NCI-H1436 treated with DMSO at 0.1 percent for 48 hours (cell line): ENCODE data around the gene TGFBI.
"Not testable (repeated sequence)": the region's sequence is repeated elsewhere in the genome, so short reads cannot be mapped to it uniquely, and the experiment has no call there.

Source experiments
- DNase-seq: peaks from one replicate; lab custom pipeline; 2025; lab: John Stamatoyannopoulos, UW

TGFBI gene

DNA sequence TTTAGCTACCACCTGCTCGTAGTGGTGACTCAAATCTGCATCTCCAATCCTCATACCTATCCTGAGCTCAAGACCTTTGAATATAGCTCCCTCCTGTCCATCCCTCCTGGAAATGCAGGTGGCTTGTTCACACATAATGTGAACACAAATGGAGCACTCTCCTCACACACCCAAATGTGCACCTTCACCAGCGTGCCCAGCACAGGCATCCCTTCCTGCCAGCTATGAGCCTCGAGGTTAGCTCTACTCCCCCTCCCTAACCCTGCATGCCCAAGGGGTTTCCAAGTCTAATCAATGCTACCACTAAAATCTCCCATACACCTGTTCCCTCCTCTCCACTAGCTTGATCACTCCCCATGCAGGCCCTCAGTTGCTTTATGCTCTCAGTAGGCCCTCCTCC lies 2.2 kb upstream of the TGFBI start:
- no peak for DNase-seq

DNA sequence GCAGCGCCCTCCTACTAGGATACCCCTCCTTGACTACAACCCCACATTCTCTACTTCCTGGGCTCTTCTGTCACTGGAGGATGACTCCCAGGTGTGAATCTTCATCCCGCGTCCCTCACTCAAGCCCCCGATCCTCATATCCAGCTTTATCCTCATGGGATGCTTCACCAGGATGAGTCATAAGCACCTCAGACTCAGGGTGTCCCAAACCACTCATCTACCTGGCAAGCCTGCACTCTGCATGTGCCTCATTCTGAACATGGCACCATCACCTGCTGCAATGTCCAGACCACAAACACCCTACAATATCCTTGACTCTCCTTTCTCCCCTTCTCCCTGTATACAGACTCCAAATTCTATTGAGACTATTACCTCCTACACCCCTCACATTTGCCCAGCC lies 1.5 kb upstream of the TGFBI start:
- no peak for DNase-seq

- no peak for DNase-seq
Measured at GRCh38 chr5:136028090-136028489, 698 bp upstream of the TGFBI start.

DNA sequence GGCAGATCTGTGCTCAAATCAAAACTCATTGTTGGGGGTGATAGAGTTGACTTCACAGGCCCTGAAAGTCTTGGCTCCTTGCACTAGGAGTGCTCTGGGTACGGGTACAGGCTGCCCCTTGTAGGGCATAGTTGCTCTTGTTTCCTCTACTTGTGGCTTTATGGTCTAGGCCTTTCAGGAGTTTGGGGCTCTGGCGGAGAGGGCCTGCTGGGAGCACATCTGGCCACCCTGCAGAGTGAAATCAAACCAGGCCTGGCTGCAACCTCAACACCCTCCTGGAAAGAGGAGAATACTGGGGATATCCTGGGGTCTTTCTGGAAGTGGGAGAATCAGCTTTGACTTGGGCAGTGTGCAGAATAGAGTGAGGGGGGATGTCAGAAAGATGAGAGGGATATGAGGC lies 1.5 kb downstream of the TGFBI start:
- DNase-seq = no peak

DNA sequence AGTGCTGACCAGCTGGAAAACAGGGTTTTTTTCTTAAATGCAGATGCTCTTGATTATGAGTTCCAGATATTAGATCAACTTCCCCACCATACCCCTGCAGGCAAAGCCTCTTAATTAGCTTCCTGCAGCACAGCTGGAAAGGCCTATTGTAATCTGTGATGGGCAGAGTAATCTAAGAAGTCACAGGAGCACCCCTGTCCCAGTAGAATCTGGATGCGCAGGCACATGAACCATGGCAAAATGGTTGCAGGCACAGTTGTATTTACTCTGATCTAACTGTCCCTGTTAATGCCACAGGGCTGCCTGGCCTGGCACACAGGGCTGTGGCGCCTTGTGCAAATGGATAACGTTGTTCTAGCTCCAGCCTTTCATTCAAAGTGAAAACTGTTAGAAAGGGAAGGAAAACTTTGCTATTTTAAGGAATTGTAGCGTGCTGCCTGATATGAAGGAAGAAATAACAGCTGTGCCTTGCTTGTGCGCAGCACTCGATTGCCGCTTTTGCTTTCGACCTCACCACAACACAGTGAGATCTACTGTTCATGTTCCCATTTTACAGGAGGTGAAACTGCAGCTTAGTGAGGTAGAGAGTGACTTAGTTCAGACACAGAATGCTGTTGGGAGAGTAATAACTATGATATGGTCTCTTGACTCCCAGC lies 2.3 kb downstream of the TGFBI start:
- DNase-seq = no peak

DNA sequence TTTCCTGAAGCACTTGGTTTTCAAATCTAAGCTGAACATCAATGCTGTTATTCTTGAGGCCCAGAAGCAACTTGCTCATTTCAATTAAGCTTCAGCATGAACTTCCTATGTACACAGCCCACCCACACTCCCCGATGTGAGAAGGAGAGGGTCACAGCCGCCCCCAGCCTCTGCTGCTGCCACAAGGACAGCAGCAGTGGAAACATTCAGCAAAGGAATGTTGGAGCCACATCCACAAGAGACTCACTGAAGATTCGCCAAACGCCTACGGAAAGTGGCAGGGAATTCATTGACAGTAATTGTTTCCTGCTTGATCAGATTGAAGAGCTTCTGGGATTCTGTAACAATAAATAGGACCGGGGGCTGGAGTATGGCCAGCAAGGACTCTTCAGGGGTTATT lies 2.9 kb downstream of the TGFBI start:
- no peak for DNase-seq

DNA sequence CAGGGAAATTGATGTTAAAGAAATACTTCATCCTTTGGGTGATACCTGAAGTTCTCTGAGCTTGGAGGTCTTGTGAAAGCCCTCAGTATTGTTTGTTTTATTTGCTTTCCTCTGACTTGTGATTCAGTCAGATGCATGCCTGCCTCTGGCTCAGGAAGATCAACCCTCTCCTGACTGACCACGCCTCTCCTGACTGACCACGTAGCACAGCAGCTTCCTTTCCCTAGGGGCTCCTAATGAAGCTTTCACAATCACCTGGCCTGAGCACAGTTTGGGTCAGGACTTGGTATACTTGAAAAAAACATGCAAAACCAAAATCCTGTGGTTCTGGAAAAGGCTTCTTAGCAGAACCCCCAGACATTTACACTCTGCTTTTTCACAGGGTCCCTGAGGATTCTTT lies 3.8 kb downstream of the TGFBI start:
- DNase-seq = no peak

DNA sequence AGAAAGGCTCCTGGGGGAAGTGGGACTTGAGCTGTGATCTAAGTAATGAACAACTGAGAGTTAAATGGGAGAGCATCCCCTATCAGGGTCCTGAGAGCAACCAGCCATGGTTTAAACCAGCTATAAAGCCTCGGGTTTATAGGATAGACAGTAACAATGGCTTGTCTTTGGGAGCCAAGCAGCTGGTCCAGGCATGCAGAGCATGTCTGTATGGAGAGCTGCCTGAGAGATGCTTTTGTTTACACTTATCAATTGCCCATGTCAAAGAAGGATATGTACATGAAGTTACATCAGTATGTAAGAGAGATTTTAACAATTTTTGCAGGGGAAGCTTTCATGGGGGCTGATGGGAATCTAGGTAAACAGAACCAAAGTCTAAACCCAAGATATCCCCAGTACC lies 4.4 kb downstream of the TGFBI start:
- no peak for DNase-seq

DNA sequence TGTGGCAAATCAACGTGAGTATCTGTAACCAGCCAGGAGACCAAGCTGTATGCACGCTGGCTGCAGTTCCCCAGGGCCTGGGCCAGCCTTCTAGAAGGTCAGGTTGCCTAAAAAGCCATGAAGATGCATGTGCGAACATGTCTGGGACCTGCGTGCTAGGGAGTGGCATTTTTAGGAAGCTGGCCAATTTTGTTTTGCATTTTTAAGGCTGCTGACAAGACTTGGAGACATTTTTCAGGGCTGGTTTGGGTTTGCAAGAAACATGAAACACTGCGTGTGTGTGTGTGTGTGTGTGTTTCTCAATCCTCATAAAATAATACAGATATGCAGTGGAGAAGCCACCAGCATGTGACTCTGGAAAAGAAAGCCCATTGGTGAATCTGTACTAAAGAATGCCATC lies 5.1 kb downstream of the TGFBI start:
- DNase-seq = no peak

GRCh38 chr5:136034492-136034891 lies 5.7 kb downstream of the TGFBI start:
- no peak for DNase-seq

- no peak for DNase-seq
Measured at GRCh38 chr5:136034984-136035383, 6.2 kb downstream of the TGFBI start.

DNA sequence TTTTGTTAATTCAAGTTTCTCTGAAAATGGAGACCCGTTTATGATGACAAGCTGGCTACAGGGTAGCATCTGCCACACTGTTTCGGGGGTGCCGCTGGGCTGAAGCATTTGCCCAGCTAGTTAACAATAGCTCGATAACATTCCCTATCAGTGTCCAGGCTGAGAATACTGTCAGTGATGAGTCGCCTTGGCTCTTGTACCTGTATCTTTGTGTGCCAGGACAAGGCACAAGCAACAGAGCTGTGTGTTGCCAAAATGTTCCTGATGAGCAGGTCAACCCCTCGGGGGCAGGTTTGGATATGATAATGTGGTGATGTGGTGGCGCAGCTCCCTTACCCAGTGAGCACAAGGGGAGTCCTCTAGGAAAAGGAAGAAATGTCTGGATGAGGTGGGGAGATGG lies 7.0 kb downstream of the TGFBI start:
- no peak for DNase-seq

- no peak for DNase-seq
Measured at GRCh38 chr5:136036293-136036911, 7.6 kb downstream of the TGFBI start.

DNA sequence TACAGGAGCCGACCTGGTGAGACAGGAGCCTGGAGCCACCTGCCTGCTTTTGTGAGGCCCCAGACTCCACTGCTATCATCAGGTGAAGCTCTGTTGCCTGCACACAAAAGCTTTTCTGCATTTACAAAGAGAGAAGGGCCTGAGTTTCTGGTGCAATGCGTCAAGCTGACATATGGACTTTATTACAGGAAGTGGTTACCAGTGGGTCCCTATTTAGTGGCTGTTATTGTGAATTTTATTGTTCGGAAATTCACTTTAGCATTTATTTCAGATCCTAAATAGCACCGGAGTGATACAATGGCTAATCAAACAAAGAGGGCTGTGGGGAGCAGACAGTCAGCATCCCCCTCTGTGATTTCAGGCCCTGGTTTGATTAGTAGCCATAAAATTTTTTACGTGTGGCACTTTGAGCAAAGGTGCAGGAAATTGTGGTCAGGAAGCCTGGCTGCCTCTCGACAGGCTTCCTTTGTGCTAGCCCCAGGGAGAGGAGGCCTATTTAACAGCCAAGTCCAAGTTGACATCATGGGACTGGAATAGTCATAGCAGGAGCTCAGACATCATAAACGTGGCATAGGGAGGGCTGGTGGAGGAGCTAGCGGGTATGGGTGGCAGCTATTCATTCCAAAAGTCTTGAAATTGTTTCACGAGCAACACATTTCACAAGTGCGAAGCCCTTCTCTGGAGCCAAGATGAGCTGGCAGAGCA lies 8.4 kb downstream of the TGFBI start:
- DNase-seq = no peak

- DNase-seq = no peak
Measured at GRCh38 chr5:136038635-136039034, 9.8 kb downstream of the TGFBI start.

DNA sequence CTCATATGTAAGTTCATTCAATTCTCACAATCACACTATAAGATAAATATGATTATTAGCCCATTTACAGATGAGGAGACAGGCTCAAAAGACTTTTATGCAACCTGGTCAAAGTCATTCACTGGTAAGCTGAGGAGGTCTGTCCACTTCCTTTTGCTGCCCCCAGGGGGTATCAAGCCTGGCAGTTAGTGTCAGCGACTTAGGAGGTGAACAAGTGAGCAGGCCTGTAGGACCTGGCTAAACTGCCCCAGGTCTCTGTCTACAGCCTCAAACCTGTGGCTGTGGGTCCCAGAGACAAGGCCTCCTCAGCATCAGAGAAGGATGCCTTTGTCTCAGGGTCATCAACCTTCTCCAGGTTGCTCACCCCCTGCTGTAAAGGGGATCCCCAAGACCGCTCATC lies 10.4 kb downstream of the TGFBI start:
- DNase-seq = no peak

GRCh38 chr5:136040746-136041415 lies 12.1 kb downstream of the TGFBI start:
- DNase-seq = no peak

DNA sequence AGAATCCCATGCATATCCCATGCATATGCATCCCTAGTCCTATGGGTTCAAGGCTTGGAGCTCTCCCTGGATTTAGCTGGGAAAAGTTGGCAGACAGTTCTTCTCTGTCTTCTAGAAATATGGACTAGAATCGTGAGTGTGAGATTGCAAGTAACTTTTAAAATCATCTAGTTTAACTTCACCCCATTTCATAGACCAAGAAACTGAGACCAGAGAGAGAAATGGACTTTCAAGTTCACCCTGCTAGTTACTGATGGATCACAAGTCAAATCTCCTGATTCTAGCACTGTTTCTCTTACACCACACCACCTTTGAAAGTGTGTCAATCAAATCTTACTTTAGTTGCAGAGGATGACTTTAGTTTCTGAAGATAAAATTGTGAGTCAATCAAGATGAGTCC lies 13.4 kb downstream of the TGFBI start:
- DNase-seq = no peak

DNA sequence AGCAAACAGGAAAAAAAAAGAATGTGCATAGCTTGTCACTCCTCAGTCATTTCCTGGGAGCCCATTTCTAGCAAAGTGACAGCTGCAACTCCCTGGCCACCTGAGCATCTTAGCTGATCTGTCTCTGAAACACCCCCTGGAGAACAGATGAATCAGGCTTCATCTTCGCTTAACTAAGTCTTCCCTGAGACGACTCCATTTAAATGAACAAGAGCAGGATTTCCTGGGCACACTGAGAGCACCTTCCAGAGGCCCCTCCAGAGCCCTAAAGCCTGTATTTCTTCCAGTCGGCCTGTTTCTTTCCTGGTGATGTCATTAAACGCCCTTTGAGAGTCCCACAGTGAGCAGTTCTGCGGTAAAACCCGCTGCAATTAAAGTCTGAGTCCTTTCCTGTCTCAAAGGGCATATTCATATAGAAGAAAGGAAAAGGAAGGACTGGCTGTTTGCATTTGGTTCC lies 13.9 kb downstream of the TGFBI start:
- DNase-seq = no peak

- DNase-seq = no peak
Measured at GRCh38 chr5:136043551-136043950, 14.8 kb downstream of the TGFBI start.

DNA sequence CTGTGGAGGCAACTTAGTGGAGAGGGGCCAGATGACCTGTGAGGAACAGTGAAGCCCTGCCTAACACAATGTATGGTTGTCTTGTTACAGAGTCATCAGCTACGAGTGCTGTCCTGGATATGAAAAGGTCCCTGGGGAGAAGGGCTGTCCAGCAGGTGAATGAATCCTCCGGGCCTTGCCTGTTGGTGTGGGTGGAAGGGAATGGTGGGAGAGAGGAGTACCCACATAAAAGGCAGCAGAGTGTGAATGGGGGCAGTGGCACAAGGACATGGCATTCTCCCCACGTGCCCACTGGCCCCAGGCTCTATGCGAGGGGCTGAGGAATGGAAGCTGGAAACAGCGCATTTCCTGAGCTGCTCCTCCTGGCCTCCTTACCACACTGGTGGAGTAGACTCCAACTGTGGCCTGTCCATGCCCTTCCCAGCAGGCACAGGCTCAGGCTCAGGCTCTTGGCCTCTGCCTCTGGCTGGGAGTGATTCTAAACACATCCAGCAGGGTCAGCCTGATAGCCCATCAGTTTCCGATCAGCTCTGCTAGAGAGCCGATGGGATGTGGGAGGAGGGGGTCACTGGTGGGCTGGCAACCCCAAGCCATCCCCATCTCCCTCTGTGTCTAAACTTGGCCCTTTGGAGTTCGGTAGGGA lies 15.3 kb downstream of the TGFBI start:
- no peak for DNase-seq

- DNase-seq = not testable (repeated sequence)
Measured at GRCh38 chr5:136045026-136045425, 16.2 kb downstream of the TGFBI start.
